ENCODE data around the gene FOXA1.

The FOXA1 gene

DNA sequence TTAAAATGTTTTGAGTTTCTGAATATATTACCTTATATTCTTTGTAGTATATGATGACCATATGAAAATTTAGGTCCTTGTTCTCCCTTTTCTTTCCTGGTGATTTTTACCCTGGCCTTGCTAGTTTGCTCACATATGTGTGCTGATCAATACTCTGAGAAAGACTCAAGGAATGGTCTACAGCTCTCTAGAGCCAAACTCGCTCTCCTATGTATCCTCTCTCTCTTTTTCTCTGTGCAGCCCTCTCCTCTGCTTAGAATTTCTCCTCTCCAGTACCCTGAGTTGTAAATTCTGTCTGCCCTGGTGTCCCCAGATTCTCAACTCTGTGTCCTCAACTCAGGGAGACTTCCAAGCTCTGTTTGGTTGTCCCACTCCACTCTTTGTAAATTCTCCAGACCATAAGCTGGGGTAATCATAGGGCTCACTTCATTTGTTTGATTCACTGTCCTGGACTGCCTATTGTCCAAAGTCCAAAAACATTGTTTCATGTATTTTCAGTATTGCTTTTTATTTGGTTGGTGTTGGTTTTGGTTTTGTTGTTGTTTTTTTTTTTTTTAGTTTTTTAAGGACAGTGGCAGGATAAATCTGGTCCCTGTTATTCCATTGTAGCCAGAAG lies 41.0 kb downstream of the FOXA1 start:
- no peak for DNase-seq

DNA sequence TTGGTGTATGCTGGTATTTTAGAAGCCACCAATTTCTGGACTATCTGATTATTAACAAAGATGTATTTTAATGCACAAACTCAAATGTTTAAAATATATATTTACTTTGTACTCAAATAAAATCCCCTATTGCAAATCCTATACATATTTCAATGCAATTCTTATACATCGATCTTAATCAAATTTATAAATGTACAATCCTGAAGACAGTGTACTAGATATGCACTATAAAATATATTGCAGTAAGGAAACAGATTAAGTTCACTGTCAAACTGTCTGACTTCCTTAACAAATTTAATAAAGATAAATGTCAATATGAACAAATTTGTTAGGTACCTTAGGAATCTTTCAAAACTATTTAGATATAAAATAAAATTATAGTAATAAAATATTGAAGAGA lies 43.9 kb downstream of the FOXA1 start:
- DNase-seq, result no peak

DNA sequence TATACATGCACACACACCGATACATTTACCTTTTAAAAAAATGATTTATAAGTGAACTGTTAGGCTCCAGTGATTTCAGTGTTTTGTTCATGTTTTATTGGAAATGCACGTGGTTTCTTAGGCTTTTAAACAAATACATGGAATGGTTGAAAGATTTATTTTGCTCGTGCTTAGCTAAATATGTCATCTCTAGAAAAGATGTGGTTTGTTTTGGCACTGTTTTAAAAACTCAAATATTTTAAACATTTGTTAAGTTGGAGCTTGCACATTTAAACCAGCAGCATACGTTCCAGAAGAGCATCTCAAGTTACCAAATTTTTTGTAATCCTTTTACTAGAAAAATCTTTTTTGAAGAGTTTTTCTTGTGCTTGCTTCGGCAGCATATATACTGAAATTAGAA lies 44.5 kb downstream of the FOXA1 start:
- peak in 1 of 2 experiments; percentile 14 for DNase-seq

DNA sequence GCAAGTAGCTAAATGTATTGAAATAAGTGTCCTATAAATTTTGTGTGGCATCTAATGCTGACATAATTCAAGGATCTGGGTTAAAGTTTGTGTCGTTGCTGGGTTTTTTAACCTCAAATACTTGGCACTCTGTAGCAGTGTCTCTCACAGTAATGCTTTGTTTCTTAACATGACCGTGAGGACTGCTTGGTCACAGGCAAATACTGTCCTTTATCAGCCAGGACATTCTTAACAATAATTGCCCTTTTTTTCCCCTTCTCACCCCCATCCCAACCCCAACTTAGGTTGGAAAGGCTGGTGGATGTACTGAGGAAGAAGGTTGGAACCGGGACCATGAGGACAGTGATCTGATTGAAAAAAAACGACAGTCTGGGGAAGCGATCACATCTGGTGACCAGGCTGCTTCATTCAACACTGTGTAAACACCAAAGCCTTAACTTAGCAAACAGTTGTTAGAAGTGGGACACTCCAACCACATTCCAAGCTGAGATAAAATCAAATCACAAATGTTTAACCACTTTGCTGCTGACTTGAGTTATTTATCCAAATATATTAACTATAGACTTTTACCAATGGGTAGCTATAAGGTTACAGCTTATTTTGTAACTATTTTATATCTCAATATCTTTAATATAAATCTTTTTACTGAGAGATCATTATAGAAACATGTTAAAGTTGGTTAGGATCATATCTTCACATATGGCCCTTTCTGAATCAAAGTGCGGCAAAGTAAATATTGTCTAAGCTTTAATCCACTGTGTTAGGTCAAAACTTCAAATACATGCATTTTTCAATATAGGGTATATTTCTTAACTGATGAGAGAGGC lies 48.2 kb downstream of the FOXA1 start:
- DNase-seq, result peak in 1 of 2 experiments; percentile 60

DNA sequence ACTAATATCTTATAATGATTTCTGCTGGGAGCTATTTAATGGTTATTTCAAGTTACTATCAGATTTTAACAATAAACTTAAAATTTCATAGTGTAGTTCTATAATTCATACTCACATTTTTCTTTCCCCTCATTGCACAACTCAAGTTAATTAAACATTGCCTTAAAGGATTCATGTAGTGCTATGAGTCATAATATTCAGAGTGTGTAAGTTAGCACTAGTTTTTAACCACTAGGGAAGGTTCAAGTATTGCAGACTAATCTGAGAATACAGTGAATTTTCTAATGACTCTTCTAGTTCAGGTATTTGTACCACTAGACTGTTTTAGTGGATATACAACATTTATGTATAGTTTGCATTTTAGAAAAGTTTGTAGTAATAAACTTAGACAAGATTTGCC lies 49.9 kb downstream of the FOXA1 start:
- no peak for DNase-seq

DNA sequence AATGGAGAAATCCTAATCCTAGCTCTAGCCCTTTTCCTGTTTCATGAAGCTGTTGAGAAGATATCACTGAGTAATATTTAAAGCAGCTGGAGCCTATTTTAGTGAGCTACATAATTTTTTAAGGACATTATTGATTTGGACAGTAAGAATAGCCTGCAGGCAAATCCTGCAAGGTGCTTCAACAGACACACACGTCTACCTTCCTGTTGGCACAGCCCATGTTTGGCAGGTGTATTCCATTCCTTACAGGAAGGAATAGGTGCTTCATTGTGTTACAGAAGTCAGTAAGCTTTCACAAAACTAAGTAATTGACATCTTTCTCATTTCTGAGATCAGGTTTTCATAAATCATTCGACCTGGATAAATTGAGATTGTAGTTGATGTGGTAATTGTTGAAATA lies 50.6 kb downstream of the FOXA1 start:
- no peak for DNase-seq

DNA sequence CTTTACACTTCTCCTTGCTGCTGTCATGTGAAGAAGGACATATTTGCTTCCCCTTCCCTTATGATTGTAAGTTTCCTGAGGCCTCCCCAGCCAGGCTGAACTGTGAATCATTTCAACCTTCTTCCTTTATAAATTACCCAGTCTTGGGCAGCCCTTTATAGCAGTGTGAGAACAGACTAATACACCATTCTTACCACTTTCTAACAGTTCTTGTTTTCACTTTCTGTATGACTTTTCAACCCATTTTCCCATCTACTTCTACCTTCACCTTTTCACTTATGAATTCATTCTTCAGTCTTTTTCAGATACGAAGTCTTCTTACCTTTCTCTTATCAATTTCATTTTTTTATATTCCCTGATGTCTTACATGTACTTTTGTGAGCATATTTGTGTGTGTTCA lies 55.1 kb downstream of the FOXA1 start:
- no peak for DNase-seq

Data from NCI-H524 (cell line).